Thoracic aorta (tissue), 2 donors: ENCODE results near the gene SLC35F3. TPM values are rescaled to one million over a fixed set of nuclear protein-coding genes. Genes with fewer than 3 reads are reported as not detected.

Experiments used
- ATAC-seq: fragments of 150-250 bp; one replicate; pipeline ENCODE4 v1.8.0; 2017; ENCODE audit warnings: low read depth; ENCODE audit not compliant: insufficient number of reproducible peaks, low FRiP score
- DNase-seq: peaks from one replicate; pipeline ENCODE4 v3.0.0-alpha.2; 2020; ENCODE audit warnings: low spot score
- H3K27ac ChIP-seq, 2 donors: fragments of 200-600 bp; sonication (generic); 1 replicate in 1 of 2; 2 replicates in 1 of 2; pipeline ENCODE4 v1.5.1; 2016; ENCODE audit warnings: mild to moderate bottlenecking in 2 of 2, moderate library complexity in 2 of 2
- H3K27me3 ChIP-seq: fragments of 200-600 bp; sonication (generic); replicated peaks from 2 replicates; pipeline ENCODE4 v1.6.0; 2016; ENCODE audit warnings: mild to moderate bottlenecking; ENCODE audit not compliant: insufficient read depth
- H3K36me3 ChIP-seq: fragments of 200-600 bp; sonication (generic); one replicate; pipeline ENCODE4 v1.5.1; 2016
- H3K4me1 ChIP-seq, 2 donors: fragments of 200-600 bp; sonication (generic); 1 replicate in 1 of 2; 2 replicates in 1 of 2; pipeline versions ENCODE4 v1.5.1 to v1.6.0; 2016; ENCODE audit warnings: low read depth in 2 of 2, mild to moderate bottlenecking in 1 of 2; ENCODE audit not compliant: control insufficient read depth in 1 of 2
- H3K4me3 ChIP-seq: fragments of 200-600 bp; sonication (generic); 2 replicates; pipeline ENCODE4 v1.5.1; 2016; ENCODE audit warnings: mild to moderate bottlenecking
- H3K9me3 ChIP-seq: fragments of 200-600 bp; sonication (generic); 2 replicates; pipeline ENCODE4 v1.5.1; 2016
- total RNA-seq, 2 donors: library from RNA; depleted of rRNA; stranded (reverse); fragments of >200 nt; gene quantifications; one replicate each; pipeline versions ENCODE4 v1.1.0 to v1.2.3, GENCODE V29; 2016
- TF ChIP-seq, protein P1 (sequence below): fragments of 200-600 bp; sonication (generic); IDR thresholded peaks from one replicate; pipeline ENCODE4 v1.5.1; 2019; ENCODE audit warnings: antibody characterized with exemption

SLC35F3 gene
- total RNA-seq, 2 donors from 2014 or later = not detected

- DNase-seq (no peak), ATAC-seq (no peak)
- TF ChIP-seq, protein P1, sequence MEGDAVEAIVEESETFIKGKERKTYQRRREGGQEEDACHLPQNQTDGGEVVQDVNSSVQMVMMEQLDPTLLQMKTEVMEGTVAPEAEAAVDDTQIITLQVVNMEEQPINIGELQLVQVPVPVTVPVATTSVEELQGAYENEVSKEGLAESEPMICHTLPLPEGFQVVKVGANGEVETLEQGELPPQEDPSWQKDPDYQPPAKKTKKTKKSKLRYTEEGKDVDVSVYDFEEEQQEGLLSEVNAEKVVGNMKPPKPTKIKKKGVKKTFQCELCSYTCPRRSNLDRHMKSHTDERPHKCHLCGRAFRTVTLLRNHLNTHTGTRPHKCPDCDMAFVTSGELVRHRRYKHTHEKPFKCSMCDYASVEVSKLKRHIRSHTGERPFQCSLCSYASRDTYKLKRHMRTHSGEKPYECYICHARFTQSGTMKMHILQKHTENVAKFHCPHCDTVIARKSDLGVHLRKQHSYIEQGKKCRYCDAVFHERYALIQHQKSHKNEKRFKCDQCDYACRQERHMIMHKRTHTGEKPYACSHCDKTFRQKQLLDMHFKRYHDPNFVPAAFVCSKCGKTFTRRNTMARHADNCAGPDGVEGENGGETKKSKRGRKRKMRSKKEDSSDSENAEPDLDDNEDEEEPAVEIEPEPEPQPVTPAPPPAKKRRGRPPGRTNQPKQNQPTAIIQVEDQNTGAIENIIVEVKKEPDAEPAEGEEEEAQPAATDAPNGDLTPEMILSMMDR = no peak
- H3K27ac ChIP-seq = no peak overlapping the region
- H3K4me3 ChIP-seq = no peak overlapping the region
- H3K9me3 ChIP-seq = no peaks in the 10 kb centered on the region
- no peaks in the 10 kb centered on the region for H3K27me3 ChIP-seq
- H3K36me3 ChIP-seq = no peaks in the 10 kb centered on the region
- no peaks in the 10 kb centered on the region for H3K4me1 ChIP-seq
Measured at GRCh38 chr1:233972563-233972950, 68.1 kb downstream of the SLC35F3 start.

GRCh38 chr1:233972951-233973635, 68.6 kb downstream of the SLC35F3 start:
- no peak for ATAC-seq
- no peak overlapping the region for H3K4me3 ChIP-seq
- no peaks in the 10 kb centered on the region for H3K4me1 ChIP-seq
- H3K36me3 ChIP-seq = no peaks in the 10 kb centered on the region
- TF ChIP-seq, protein P1 = no peak
- no peaks in the 10 kb centered on the region for H3K27me3 ChIP-seq
- no peaks in the 10 kb centered on the region for H3K9me3 ChIP-seq
- H3K27ac ChIP-seq = no peak overlapping the region
- DNase-seq = no peak

DNA sequence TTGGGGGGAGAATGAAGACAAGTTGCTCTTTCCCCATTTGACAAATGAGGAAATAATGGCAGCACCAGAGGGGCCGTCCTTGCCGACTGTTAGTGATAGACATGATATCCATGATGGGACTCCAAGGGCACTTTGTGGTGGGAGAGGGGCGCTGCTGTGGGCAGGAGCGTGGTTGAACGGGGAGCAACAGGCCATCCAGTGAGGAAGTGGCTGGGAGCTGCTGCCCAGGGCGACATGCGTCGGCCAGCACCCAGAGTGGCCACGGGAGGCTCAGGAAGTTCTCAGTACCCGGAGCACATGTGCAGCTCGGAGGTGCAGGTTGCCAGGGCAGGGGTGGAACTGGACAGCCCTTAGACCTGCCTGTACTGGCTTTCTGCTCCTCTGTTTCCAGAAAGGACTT, 71.0 kb downstream of the SLC35F3 start:
- Histone ChIP-seq H3K27me3 (no peaks in the 10 kb centered on the region), H3K27ac (no peak overlapping the region), H3K4me1 (no peaks in the 10 kb centered on the region), H3K36me3 (no peaks in the 10 kb centered on the region), H3K9me3 (no peaks in the 10 kb centered on the region), H3K4me3 (no peak overlapping the region)
- TF ChIP-seq, protein P1 = no peak
- no peak for DNase-seq
- no peak for ATAC-seq

- Histone ChIP-seq H3K4me3 (no peak overlapping the region), H3K4me1 (no peaks in the 10 kb centered on the region), H3K9me3 (no peaks in the 10 kb centered on the region), H3K27ac (no peak overlapping the region), H3K27me3 (no peaks in the 10 kb centered on the region), H3K36me3 (no peaks in the 10 kb centered on the region)
- DNase-seq = no peak
- no peak for ATAC-seq
- TF ChIP-seq, protein P1 = no peak
Measured at GRCh38 chr1:233981042-233981675, 76.7 kb downstream of the SLC35F3 start.

DNA sequence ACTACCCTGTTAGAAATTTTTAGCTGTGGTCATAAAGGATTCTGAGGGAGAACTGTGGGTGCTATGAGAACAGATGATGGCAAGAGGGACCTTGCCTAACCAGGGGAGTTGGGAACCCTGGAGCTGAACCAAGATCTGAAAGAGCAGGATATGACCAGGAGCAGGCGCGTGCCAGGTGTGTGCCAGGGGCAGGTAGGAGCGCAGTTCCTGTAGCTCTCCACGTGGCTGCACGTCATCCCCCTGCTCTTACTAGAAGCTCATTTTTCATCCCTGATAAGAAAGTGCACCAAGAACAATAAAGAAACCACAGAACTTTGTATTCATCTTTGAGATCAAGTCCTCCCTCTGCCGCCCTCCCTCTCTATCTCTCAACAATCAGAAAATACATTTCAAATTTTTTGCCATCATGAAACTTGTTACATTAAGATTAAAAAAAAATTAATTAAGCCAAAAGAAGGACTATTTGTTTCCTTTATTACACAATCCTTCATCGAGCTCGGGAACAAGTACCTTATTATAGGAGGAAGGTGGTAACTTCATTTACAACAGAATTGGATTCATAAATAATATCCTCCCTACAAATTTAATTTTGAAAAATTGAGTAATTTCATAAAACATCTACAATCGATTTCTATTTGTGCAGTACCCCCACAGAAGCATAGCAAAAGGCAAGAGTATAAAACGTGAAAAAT, 78.5 kb downstream of the SLC35F3 start:
- Histone ChIP-seq H3K27me3 (no peaks in the 10 kb centered on the region), H3K4me3 (no peak overlapping the region), H3K27ac (no peak overlapping the region), H3K9me3 (no peaks in the 10 kb centered on the region), H3K4me1 (no peaks in the 10 kb centered on the region), H3K36me3 (no peaks in the 10 kb centered on the region)
- DNase-seq (no peak), ATAC-seq (no peak)
- TF ChIP-seq, protein P1 = no peak
